SJCRH30 (cell line): ENCODE results near the gene BHLHE23. TPM values are rescaled to one million over a fixed set of nuclear protein-coding genes. Genes with fewer than 3 reads are reported as not detected.

Source experiments
- DNase-seq, 2 experiments: peaks; one replicate each; pipeline ENCODE4 v3.0.0-alpha.2; 2015 to 2020
- H3K27ac ChIP-seq: fragments of 250-450 bp; sonication (Bioruptor Pico); 2 replicates; pipeline ENCODE4 v1.5.1; 2020; ENCODE audit warnings: mild to moderate bottlenecking, moderate library complexity
- H3K27me3 ChIP-seq: fragments of 250-450 bp; sonication (Bioruptor Pico); 2 replicates; pipeline ENCODE4 v1.5.1; 2020; ENCODE audit warnings: mild to moderate bottlenecking, moderate library complexity
- H3K36me3 ChIP-seq: fragments of 250-450 bp; sonication (Bioruptor Pico); 2 replicates; pipeline ENCODE4 v1.5.1; 2020; ENCODE audit warnings: mild to moderate bottlenecking, moderate library complexity
- H3K4me1 ChIP-seq: fragments of 250-450 bp; sonication (Bioruptor Pico); 2 replicates; pipeline ENCODE4 v1.5.1; 2020; ENCODE audit warnings: mild to moderate bottlenecking, moderate library complexity
- H3K4me3 ChIP-seq: fragments of 250-450 bp; sonication (Bioruptor Pico); 2 replicates; pipeline ENCODE4 v1.5.1; 2020; ENCODE audit warnings: mild to moderate bottlenecking, moderate library complexity
- H3K9me3 ChIP-seq: fragments of 250-450 bp; sonication (Bioruptor Pico); replicated peaks from 2 replicates; pipeline ENCODE4 v1.5.1; 2020; ENCODE audit warnings: mild to moderate bottlenecking, moderate library complexity
- total RNA-seq: library from RNA; depleted of rRNA; stranded (reverse); fragments of >200 nt; shearing (Covaris generic); gene quantifications from 2 replicates; pipeline ENCODE4 v1.2.3, GENCODE V29; 2014

BHLHE23 gene
- total RNA-seq, 1 experiment from 2014 or later: not detected

GRCh38 chr20:62975251-62975760 lies 31.5 kb downstream of the BHLHE23 start:
- Histone ChIP-seq H3K4me1 (peaks cover 11% of the 10 kb centered on the region), H3K4me3 (no peak overlapping the region), H3K27me3 (peaks cover 55% of the 10 kb centered on the region)

GRCh38 chr20:62972845-62973745 lies 33.7 kb downstream of the BHLHE23 start:
- Histone ChIP-seq H3K9me3 (no peaks in the 10 kb centered on the region), H3K27ac (no peak overlapping the region), H3K4me1 (no peaks in the 10 kb centered on the region), H3K36me3 (no peaks in the 10 kb centered on the region), H3K27me3 (peaks cover 55% of the 10 kb centered on the region), H3K4me3 (no peak overlapping the region)
- DNase-seq: no peak

More at GRCh38 chr20:62975251-62975760, 31.5 kb downstream of the BHLHE23 start:
- Histone ChIP-seq H3K9me3 (no peaks in the 10 kb centered on the region), H3K27ac (no peak overlapping the region), H3K36me3 (no peaks in the 10 kb centered on the region)
- no peak for DNase-seq

- Histone ChIP-seq H3K4me1 (no peaks in the 10 kb centered on the region), H3K27ac (no peak overlapping the region), H3K9me3 (no peaks in the 10 kb centered on the region), H3K4me3 (no peak overlapping the region), H3K27me3 (peaks cover 55% of the 10 kb centered on the region), H3K36me3 (no peaks in the 10 kb centered on the region)
- DNase-seq: peak; percentile 96
These were observed 34.6 kb downstream of the BHLHE23 start for GRCh38 chr20:62971950-62972844.

- no peaks in the 10 kb centered on the region for H3K36me3 ChIP-seq
- no peaks in the 10 kb centered on the region for H3K9me3 ChIP-seq
- H3K27ac ChIP-seq: no peak overlapping the region
- H3K4me1 ChIP-seq: no peaks in the 10 kb centered on the region
- no peak overlapping the region for H3K4me3 ChIP-seq
- H3K27me3 ChIP-seq: peaks cover 57% of the 10 kb centered on the region
- DNase-seq: no peak
These were observed 35.4 kb downstream of the BHLHE23 start for GRCh38 chr20:62971211-62971949.

- peaks cover 2% of the 10 kb centered on the region; the same call in 1 of the 2 replicates for H3K4me1 ChIP-seq
- no peak overlapping the region for H3K27ac ChIP-seq
- H3K9me3 ChIP-seq: no peaks in the 10 kb centered on the region
- no peak for DNase-seq
- no peaks in the 10 kb centered on the region for H3K36me3 ChIP-seq
- H3K4me3 ChIP-seq: no peak overlapping the region
- peaks cover 57% of the 10 kb centered on the region for H3K27me3 ChIP-seq
These were observed 36.2 kb downstream of the BHLHE23 start for GRCh38 chr20:62970307-62971210.

GRCh38 chr20:62969939-62970306 lies 36.8 kb downstream of the BHLHE23 start:
- no peaks in the 10 kb centered on the region for H3K9me3 ChIP-seq
- no peak overlapping the region for H3K27ac ChIP-seq
- DNase-seq: no peak
- H3K4me3 ChIP-seq: no peak overlapping the region
- peaks cover 8% of the 10 kb centered on the region; the same call in 1 of the 2 replicates for H3K4me1 ChIP-seq
- no peaks in the 10 kb centered on the region for H3K36me3 ChIP-seq
- H3K27me3 ChIP-seq: peaks cover 60% of the 10 kb centered on the region

GRCh38 chr20:62969179-62969760 lies 37.5 kb downstream of the BHLHE23 start:
- peaks cover 53% of the 10 kb centered on the region for H3K27me3 ChIP-seq
- H3K36me3 ChIP-seq: no peaks in the 10 kb centered on the region
- H3K9me3 ChIP-seq: no peaks in the 10 kb centered on the region
- H3K27ac ChIP-seq: no peak overlapping the region
- H3K4me3 ChIP-seq: no peak overlapping the region
- no peak for DNase-seq
- H3K4me1 ChIP-seq: peaks cover 9% of the 10 kb centered on the region; the same call in 1 of the 2 replicates

- H3K27ac ChIP-seq: no peak overlapping the region
- no peaks in the 10 kb centered on the region for H3K9me3 ChIP-seq
- peaks cover 48% of the 10 kb centered on the region for H3K27me3 ChIP-seq
- DNase-seq: no peak
- no peaks in the 10 kb centered on the region for H3K36me3 ChIP-seq
- peaks cover 9% of the 10 kb centered on the region; the same call in 1 of the 2 replicates for H3K4me1 ChIP-seq
- H3K4me3 ChIP-seq: no peak overlapping the region
These were observed 38.2 kb downstream of the BHLHE23 start for GRCh38 chr20:62968378-62969178.

GRCh38 chr20:62967628-62968351 lies 39.0 kb downstream of the BHLHE23 start:
- Histone ChIP-seq H3K4me3 (no peak overlapping the region), H3K9me3 (no peaks in the 10 kb centered on the region), H3K27me3 (peaks cover 48% of the 10 kb centered on the region), H3K27ac (no peak overlapping the region), H3K4me1 (peaks cover 9% of the 10 kb centered on the region; the same call in 1 of the 2 replicates), H3K36me3 (no peaks in the 10 kb centered on the region)
- no peak for DNase-seq

- DNase-seq: no peak
- H3K4me1 ChIP-seq: peaks cover 16% of the 10 kb centered on the region
- H3K4me3 ChIP-seq: no peak overlapping the region
- H3K36me3 ChIP-seq: no peaks in the 10 kb centered on the region
- H3K9me3 ChIP-seq: no peaks in the 10 kb centered on the region
- H3K27me3 ChIP-seq: peaks cover 48% of the 10 kb centered on the region
- H3K27ac ChIP-seq: no peak overlapping the region
These were observed 39.6 kb downstream of the BHLHE23 start for GRCh38 chr20:62967149-62967501.

GRCh38 chr20:62966212-62967148 lies 40.3 kb downstream of the BHLHE23 start:
- no peaks in the 10 kb centered on the region for H3K9me3 ChIP-seq
- no peak overlapping the region for H3K4me3 ChIP-seq
- no peak overlapping the region for H3K27ac ChIP-seq
- peaks cover 21% of the 10 kb centered on the region for H3K4me1 ChIP-seq
- no peaks in the 10 kb centered on the region for H3K36me3 ChIP-seq
- DNase-seq: no peak
- H3K27me3 ChIP-seq: peaks cover 48% of the 10 kb centered on the region
